GM23338 (cell line): Measurements from ENCODE around the gene USF2. TPM values are rescaled to one million over a fixed set of nuclear protein-coding genes. Genes with fewer than 3 reads are reported as not detected.

Experiments used
- ATAC-seq: fragments of 200-7000 bp; cut with Tn5 transposase; 3 replicates; pipeline ENCODE4 v1.9.1; 2020
- DNase-seq: peaks from one replicate; pipeline ENCODE4 v3.0.0-alpha.2; 2015; ENCODE audit warnings: low spot score
- H2AFZ ChIP-seq: fragments of 200-600 bp; sonication (generic); 2 replicates; pipeline ENCODE4 v1.8.0; 2016; ENCODE audit warnings: antibody characterized with exemption, mild to moderate bottlenecking, moderate library complexity
- H3F3A ChIP-seq: fragments of 200-600 bp; sonication (generic); replicated peaks from 2 replicates; pipeline ENCODE4 v1.8.0; 2017; ENCODE audit warnings: antibody characterized with exemption, mixed run types, low read depth
- H3K27ac ChIP-seq: fragments of 200-600 bp; sonication (generic); 2 replicates; pipeline ENCODE4 v1.6.1; 2016; ENCODE audit warnings: low read depth
- H3K27me3 ChIP-seq: fragments of 200-600 bp; sonication (generic); 2 replicates; pipeline ENCODE4 v1.8.0; 2016; ENCODE audit warnings: mild to moderate bottlenecking, mixed run types, moderate library complexity; ENCODE audit not compliant: insufficient read depth
- H3K36me3 ChIP-seq: fragments of 200-600 bp; sonication (generic); 2 replicates; pipeline ENCODE4 v1.8.0; 2016; ENCODE audit warnings: mild to moderate bottlenecking; ENCODE audit not compliant: insufficient read depth
- H3K4me1 ChIP-seq: fragments of 200-600 bp; sonication (generic); 2 replicates; pipeline ENCODE4 v1.8.0; 2016; ENCODE audit warnings: mild to moderate bottlenecking, moderate library complexity; ENCODE audit not compliant: insufficient read depth
- H3K4me2 ChIP-seq: fragments of 200-600 bp; sonication (generic); 2 replicates; pipeline ENCODE4 v1.7.1; 2017; ENCODE audit warnings: mixed run types
- H3K4me3 ChIP-seq: fragments of 200-600 bp; sonication (generic); 2 replicates; pipeline ENCODE4 v1.6.1; 2016; ENCODE audit warnings: mixed run types
- H3K79me2 ChIP-seq: fragments of 200-600 bp; sonication (generic); replicated peaks from 2 replicates; pipeline ENCODE4 v1.8.0; 2017; ENCODE audit warnings: mild to moderate bottlenecking; ENCODE audit not compliant: insufficient read depth
- H3K9me2 ChIP-seq: fragments of 200-600 bp; sonication (generic); 2 replicates; pipeline ENCODE4 v1.8.0; 2017; ENCODE audit not compliant: insufficient read depth
- H4K20me1 ChIP-seq: fragments of 200-600 bp; sonication (generic); replicated peaks from 2 replicates; pipeline ENCODE4 v1.8.0; 2017; ENCODE audit warnings: mild to moderate bottlenecking; ENCODE audit not compliant: insufficient read depth
- H3K27ac Mint-ChIP-seq: 2 replicates; pipeline ENCODE4 v1.8.0; 2020; ENCODE audit warnings: inconsistent platforms, mild to moderate bottlenecking, moderate library complexity, mixed read lengths
- H3K27me3 Mint-ChIP-seq: 3 replicates; pipeline ENCODE4 v1.8.0; 2022; ENCODE audit warnings: low read depth, mild to moderate bottlenecking, moderate library complexity, mixed read lengths, inconsistent platforms; ENCODE audit not compliant: insufficient read depth, poor library complexity
- H3K36me3 Mint-ChIP-seq: 3 replicates; pipeline ENCODE4 v1.8.0; 2021; ENCODE audit warnings: low read depth, mild to moderate bottlenecking, inconsistent platforms, moderate library complexity, mixed read lengths
- H3K4me1 Mint-ChIP-seq: 3 replicates; pipeline ENCODE4 v1.8.0; 2020; ENCODE audit warnings: mild to moderate bottlenecking, inconsistent platforms, mixed read lengths
- H3K4me3 Mint-ChIP-seq: 3 replicates; pipeline ENCODE4 v1.8.0; 2021; ENCODE audit warnings: moderate library complexity, mild to moderate bottlenecking, inconsistent platforms, mixed read lengths
- H3K9me3 Mint-ChIP-seq: 3 replicates; pipeline ENCODE4 v1.8.0; 2020; ENCODE audit warnings: moderate library complexity, mild to moderate bottlenecking, inconsistent platforms, mixed read lengths
- CREB1 ChIP-seq: fragments of 250-450 bp; sonication (Bioruptor Pico); IDR thresholded peaks from 2 replicates; pipeline ENCODE4 v1.5.0; 2020; ENCODE audit warnings: low read depth, mild to moderate bottlenecking, moderate library complexity
- EZH2 ChIP-seq: fragments of 200-600 bp; sonication (generic); IDR thresholded peaks from one replicate; pipeline ENCODE4 v1.8.0; 2017; ENCODE audit warnings: antibody characterized with exemption, mild to moderate bottlenecking, low read depth; ENCODE audit not compliant: unreplicated experiment
- EZH2phosphoT487 ChIP-seq: fragments of 200-600 bp; sonication (generic); IDR thresholded peaks from one replicate; pipeline ENCODE4 v1.8.1; 2018; ENCODE audit warnings: antibody characterized with exemption; ENCODE audit not compliant: unreplicated experiment
- JUNB ChIP-seq: IDR thresholded peaks from one replicate; pipeline ENCODE4 v1.6.1; 2016; ENCODE audit warnings: antibody characterized with exemption; ENCODE audit not compliant: unreplicated experiment
- NANOG ChIP-seq: IDR thresholded peaks from 2 replicates; pipeline ENCODE4 v1.6.1; 2016; ENCODE audit warnings: antibody characterized with exemption, borderline replicate concordance
- POLR2AphosphoS5 ChIP-seq: IDR thresholded peaks from 2 replicates; pipeline ENCODE4 v1.6.1; 2016; ENCODE audit warnings: antibody characterized with exemption, low read depth
- STAT1 ChIP-seq: IDR thresholded peaks from one replicate; pipeline ENCODE4 v1.6.1; 2016; ENCODE audit warnings: antibody characterized with exemption; ENCODE audit not compliant: unreplicated experiment
- ZNF114 ChIP-seq: fragments of 250-450 bp; sonication (Bioruptor Pico); IDR thresholded peaks from 2 replicates; pipeline ENCODE4 v1.5.0; 2020; ENCODE audit warnings: mild to moderate bottlenecking, moderate library complexity
- ZNF331 ChIP-seq: fragments of 250-450 bp; sonication (Bioruptor Pico); IDR thresholded peaks from 2 replicates; pipeline ENCODE4 v1.5.0; 2020; ENCODE audit warnings: low read depth, mild to moderate bottlenecking, moderate library complexity
- polyA plus RNA-seq: library from polyadenylated mRNA; unstranded; fragments of >200 nt; fragmentation: Nextera tagmentation; extraction: Ambion mirVana; gene quantifications from 2 replicates; pipeline ENCODE4 v1.2.1, GENCODE V29; 2016
- total RNA-seq: library from RNA; depleted of rRNA; stranded (reverse); fragments of >200 nt; shearing (Covaris generic); gene quantifications from 2 replicates; pipeline ENCODE4 v1.2.3, GENCODE V29; 2014
- TF ChIP-seq, protein P1 (sequence below), 2 experiments: fragments of 200-600 bp in 1 of 2; sonication (generic) in 1 of 2; conservative IDR thresholded peaks; 2 replicates each; pipeline versions ENCODE4 v1.5.1 to v1.6.1; 2016 to 2017; ENCODE audit warnings: antibody characterized with exemption in 2 of 2, low read depth in 2 of 2, mild to moderate bottlenecking in 2 of 2, moderate library complexity in 1 of 2
- TF ChIP-seq, protein P2 (sequence below): IDR thresholded peaks from 2 replicates; pipeline ENCODE4 v1.6.1; 2016; ENCODE audit warnings: antibody characterized with exemption
- TF ChIP-seq, protein P3 (sequence below): IDR thresholded peaks from one replicate; pipeline ENCODE4 v1.6.1; 2018; ENCODE audit warnings: antibody characterized with exemption; ENCODE audit not compliant: unreplicated experiment
- TF ChIP-seq, protein P4 (sequence below): fragments of 250-450 bp; sonication (Bioruptor Pico); IDR thresholded peaks from 2 replicates; pipeline ENCODE4 v1.5.0; 2020; ENCODE audit warnings: mild to moderate bottlenecking, moderate library complexity

Gene USF2
- total and polyA plus RNA-seq, 2 experiments from 2014 or later: 28.9 to 60.5 TPM

DNA sequence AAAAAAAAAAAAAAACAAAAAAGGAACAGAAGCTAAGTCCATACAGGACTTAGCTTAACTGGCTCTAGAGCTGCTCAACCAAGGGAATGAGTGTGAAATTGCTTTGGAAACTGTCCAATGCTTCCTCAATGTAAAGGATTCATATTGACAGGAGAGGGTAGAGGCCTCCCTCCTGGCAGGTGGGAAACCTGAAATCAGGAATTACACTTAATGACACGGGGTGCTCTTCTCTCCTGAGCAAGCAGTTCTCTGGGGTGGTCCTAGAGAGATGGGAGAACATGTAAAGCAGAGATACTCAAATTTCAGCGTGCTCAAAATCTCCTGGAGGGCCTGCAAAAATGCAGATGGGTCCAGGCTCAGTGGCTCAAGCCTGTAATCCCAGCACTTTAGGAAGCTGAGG is 19.6 kb downstream of the USF2 start:
- Histone ChIP-seq H2AFZ (no peak overlapping the region), H3K9me2 (no peaks in the 10 kb centered on the region), H3K4me1 (0 out of 2 replicates have a peak, but pooled peaks cover 8% of the 10 kb centered on the region), H4K20me1 (no peaks in the 10 kb centered on the region), H3K79me2 (no peaks in the 10 kb centered on the region), H3K27me3 (no peaks in the 10 kb centered on the region), H3K27ac (no peak overlapping the region), H3K36me3 (no peaks in the 10 kb centered on the region), H3K4me3 (no peak overlapping the region), H3K4me2 (no peak overlapping the region), H3F3A (no peaks in the 10 kb centered on the region)
- no peaks in the 10 kb centered on the region for H3K36me3 Mint-ChIP-seq
- H3K27ac Mint-ChIP-seq: no peak overlapping the region
- peaks cover 20% of the 10 kb centered on the region for H3K27me3 Mint-ChIP-seq
- ATAC-seq (no peak), DNase-seq (no peak)
- no peak overlapping the region for H3K4me3 Mint-ChIP-seq
- TF ChIP-seq NANOG: no peak
- TF ChIP-seq, protein P1, sequence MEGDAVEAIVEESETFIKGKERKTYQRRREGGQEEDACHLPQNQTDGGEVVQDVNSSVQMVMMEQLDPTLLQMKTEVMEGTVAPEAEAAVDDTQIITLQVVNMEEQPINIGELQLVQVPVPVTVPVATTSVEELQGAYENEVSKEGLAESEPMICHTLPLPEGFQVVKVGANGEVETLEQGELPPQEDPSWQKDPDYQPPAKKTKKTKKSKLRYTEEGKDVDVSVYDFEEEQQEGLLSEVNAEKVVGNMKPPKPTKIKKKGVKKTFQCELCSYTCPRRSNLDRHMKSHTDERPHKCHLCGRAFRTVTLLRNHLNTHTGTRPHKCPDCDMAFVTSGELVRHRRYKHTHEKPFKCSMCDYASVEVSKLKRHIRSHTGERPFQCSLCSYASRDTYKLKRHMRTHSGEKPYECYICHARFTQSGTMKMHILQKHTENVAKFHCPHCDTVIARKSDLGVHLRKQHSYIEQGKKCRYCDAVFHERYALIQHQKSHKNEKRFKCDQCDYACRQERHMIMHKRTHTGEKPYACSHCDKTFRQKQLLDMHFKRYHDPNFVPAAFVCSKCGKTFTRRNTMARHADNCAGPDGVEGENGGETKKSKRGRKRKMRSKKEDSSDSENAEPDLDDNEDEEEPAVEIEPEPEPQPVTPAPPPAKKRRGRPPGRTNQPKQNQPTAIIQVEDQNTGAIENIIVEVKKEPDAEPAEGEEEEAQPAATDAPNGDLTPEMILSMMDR (conservative IDR thresholded peaks at IDR 0.05; ENCODE audit: low read depth in 2 of 2): no peak
- no peak for TF ChIP-seq EZH2
- no peak for TF ChIP-seq JUNB
- TF ChIP-seq, protein P2, sequence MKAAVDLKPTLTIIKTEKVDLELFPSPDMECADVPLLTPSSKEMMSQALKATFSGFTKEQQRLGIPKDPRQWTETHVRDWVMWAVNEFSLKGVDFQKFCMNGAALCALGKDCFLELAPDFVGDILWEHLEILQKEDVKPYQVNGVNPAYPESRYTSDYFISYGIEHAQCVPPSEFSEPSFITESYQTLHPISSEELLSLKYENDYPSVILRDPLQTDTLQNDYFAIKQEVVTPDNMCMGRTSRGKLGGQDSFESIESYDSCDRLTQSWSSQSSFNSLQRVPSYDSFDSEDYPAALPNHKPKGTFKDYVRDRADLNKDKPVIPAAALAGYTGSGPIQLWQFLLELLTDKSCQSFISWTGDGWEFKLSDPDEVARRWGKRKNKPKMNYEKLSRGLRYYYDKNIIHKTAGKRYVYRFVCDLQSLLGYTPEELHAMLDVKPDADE: no peak
- TF ChIP-seq, protein P3, sequence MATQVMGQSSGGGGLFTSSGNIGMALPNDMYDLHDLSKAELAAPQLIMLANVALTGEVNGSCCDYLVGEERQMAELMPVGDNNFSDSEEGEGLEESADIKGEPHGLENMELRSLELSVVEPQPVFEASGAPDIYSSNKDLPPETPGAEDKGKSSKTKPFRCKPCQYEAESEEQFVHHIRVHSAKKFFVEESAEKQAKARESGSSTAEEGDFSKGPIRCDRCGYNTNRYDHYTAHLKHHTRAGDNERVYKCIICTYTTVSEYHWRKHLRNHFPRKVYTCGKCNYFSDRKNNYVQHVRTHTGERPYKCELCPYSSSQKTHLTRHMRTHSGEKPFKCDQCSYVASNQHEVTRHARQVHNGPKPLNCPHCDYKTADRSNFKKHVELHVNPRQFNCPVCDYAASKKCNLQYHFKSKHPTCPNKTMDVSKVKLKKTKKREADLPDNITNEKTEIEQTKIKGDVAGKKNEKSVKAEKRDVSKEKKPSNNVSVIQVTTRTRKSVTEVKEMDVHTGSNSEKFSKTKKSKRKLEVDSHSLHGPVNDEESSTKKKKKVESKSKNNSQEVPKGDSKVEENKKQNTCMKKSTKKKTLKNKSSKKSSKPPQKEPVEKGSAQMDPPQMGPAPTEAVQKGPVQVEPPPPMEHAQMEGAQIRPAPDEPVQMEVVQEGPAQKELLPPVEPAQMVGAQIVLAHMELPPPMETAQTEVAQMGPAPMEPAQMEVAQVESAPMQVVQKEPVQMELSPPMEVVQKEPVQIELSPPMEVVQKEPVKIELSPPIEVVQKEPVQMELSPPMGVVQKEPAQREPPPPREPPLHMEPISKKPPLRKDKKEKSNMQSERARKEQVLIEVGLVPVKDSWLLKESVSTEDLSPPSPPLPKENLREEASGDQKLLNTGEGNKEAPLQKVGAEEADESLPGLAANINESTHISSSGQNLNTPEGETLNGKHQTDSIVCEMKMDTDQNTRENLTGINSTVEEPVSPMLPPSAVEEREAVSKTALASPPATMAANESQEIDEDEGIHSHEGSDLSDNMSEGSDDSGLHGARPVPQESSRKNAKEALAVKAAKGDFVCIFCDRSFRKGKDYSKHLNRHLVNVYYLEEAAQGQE: no peak
- TF ChIP-seq CREB1 (CRISPR knock-in tag): no peak
- TF ChIP-seq STAT1: no peak
- no peak for TF ChIP-seq POLR2AphosphoS5
- no peak for TF ChIP-seq ZNF114 (CRISPR knock-in tag)
- no peak for TF ChIP-seq EZH2phosphoT487
- TF ChIP-seq, protein P4, sequence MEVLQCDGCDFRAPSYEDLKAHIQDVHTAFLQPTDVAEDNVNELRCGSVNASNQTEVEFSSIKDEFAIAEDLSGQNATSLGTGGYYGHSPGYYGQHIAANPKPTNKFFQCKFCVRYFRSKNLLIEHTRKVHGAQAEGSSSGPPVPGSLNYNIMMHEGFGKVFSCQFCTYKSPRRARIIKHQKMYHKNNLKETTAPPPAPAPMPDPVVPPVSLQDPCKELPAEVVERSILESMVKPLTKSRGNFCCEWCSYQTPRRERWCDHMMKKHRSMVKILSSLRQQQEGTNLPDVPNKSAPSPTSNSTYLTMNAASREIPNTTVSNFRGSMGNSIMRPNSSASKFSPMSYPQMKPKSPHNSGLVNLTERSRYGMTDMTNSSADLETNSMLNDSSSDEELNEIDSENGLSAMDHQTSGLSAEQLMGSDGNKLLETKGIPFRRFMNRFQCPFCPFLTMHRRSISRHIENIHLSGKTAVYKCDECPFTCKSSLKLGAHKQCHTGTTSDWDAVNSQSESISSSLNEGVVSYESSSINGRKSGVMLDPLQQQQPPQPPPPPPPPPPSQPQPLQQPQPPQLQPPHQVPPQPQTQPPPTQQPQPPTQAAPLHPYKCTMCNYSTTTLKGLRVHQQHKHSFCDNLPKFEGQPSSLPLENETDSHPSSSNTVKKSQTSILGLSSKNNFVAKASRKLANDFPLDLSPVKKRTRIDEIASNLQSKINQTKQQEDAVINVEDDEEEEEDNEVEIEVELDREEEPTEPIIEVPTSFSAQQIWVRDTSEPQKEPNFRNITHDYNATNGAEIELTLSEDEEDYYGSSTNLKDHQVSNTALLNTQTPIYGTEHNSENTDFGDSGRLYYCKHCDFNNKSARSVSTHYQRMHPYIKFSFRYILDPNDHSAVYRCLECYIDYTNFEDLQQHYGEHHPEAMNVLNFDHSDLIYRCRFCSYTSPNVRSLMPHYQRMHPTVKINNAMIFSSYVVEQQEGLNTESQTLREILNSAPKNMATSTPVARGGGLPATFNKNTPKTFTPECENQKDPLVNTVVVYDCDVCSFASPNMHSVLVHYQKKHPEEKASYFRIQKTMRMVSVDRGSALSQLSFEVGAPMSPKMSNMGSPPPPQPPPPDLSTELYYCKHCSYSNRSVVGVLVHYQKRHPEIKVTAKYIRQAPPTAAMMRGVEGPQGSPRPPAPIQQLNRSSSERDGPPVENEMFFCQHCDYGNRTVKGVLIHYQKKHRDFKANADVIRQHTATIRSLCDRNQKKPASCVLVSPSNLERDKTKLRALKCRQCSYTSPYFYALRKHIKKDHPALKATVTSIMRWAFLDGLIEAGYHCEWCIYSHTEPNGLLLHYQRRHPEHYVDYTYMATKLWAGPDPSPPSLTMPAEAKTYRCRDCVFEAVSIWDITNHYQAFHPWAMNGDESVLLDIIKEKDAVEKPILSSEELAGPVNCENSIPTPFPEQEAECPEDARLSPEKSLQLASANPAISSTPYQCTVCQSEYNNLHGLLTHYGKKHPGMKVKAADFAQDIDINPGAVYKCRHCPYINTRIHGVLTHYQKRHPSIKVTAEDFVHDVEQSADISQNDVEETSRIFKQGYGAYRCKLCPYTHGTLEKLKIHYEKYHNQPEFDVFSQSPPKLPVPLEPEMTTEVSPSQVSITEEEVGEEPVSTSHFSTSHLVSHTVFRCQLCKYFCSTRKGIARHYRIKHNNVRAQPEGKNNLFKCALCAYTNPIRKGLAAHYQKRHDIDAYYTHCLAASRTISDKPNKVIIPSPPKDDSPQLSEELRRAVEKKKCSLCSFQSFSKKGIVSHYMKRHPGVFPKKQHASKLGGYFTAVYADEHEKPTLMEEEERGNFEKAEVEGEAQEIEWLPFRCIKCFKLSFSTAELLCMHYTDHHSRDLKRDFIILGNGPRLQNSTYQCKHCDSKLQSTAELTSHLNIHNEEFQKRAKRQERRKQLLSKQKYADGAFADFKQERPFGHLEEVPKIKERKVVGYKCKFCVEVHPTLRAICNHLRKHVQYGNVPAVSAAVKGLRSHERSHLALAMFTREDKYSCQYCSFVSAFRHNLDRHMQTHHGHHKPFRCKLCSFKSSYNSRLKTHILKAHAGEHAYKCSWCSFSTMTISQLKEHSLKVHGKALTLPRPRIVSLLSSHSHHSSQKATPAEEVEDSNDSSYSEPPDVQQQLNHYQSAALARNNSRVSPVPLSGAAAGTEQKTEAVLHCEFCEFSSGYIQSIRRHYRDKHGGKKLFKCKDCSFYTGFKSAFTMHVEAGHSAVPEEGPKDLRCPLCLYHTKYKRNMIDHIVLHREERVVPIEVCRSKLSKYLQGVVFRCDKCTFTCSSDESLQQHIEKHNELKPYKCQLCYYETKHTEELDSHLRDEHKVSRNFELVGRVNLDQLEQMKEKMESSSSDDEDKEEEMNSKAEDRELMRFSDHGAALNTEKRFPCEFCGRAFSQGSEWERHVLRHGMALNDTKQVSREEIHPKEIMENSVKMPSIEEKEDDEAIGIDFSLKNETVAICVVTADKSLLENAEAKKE: no peak
- TF ChIP-seq ZNF331: no peak
- H3K4me1 Mint-ChIP-seq: peaks cover 14% of the 10 kb centered on the region
- no peaks in the 10 kb centered on the region for H3K9me3 Mint-ChIP-seq
